DMS114 treated with DMSO at 0.1 percent for 48 hours (cell line): ENCODE data around the gene WSB2.
"Not testable (repeated sequence)": the region's sequence is repeated elsewhere in the genome, so short reads cannot be mapped to it uniquely, and the experiment has no call there.

Source experiments
- DNase-seq: peaks from one replicate; lab custom pipeline; 2025; ENCODE audit not compliant: unreplicated experiment; lab: John Stamatoyannopoulos, UW

The WSB2 gene

GRCh38 chr12:118061011-118061872 lies at the start of gene WSB2:
Gene WSB2 (minus strand): TSS chr12:118061179. CDS start chr12:118061048, 131 bp downstream.
- no peak for DNase-seq

GRCh38 chr12:118109088-118109487 lies 48.1 kb upstream of the WSB2 start:
- DNase-seq = no peak

DNA sequence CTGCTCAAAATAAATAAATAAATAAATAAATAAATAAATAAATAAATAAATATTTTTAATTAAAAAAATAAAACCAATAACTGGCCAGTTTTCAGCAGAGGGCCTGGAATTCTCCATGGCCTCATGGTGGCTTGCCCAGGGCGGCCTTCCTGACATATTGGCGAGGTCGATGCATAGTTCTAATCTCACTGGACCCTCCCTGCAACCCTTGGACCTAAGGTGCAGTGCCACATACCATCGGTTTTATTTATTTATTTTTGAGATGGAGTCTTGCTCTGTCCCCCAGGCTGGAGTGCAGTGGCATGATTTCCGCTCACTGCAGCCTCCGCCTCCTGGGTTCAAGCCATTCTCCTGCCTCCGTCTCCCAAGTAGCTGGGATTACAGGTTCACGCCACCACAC lies 46.7 kb upstream of the WSB2 start:
- no peak for DNase-seq

- no peak for DNase-seq
Observed at GRCh38 chr12:118107011-118107410, 46.0 kb upstream of the WSB2 start.

DNA sequence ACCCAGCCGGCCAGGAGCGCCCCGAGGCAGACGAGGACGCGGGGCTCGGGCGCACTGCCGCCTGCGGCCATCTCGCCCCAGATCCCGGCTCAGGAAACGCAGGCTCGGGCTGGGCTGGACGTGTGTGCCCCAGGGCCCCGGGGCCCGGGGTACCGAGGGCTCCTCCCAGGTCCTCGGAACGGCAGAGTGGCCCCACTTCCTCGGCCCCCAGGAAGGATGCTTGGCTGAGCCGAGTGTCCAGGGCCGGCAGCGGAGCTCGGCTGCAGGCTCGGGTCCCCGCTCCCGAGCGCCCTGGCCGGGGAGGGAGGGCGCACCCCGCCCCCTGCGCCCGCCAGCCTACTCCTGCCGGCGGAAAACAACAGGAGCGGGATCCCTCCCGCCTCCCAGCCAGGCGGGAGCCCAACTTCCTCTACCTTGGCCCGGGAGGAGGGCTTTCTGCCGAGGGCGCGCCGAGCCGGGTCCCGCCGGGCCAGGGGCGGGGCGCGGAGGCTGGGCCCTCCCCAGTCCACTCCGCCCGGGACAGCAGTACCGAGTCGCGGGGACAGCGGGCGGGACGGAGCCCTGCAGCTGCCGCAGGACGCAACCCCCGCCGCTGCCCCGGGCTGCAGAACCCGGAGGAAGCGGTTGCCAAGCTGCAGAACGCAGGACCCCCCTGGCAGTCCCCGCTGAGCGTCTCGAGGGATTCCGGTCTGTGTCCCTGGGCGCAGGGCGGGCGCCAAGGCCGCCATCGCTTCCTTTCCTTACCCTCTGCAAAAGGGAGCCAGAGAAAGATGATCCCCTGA lies 42.8 kb upstream of the WSB2 start, which contains the start of gene VSIG10:
Gene VSIG10, minus strand, starts transcription at position 411 of the 782 bp plus-strand sequence. Its CDS starts 340 bp downstream, at position 71.
- peak; percentile 48 for DNase-seq

DNA sequence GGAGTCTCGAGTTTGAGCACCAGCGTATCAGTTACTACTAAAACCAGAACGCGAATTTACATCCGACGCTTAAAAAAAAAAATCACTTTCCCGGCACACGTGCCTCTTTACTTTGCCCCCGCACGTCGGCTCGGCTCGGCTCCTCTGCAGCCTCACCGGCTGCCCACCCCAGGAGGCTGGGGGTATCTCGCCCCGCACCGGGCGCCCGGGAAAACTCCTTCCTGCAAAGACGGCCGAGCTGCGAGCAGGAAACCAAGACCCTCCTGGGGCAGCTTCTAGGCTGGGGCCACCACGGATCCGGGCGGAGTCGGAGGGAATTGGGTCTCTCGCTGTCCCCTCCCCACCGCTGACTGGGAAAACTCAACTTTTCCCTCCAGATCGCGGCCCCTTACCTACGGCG lies 42.2 kb upstream of the WSB2 start:
- no peak for DNase-seq

DNA sequence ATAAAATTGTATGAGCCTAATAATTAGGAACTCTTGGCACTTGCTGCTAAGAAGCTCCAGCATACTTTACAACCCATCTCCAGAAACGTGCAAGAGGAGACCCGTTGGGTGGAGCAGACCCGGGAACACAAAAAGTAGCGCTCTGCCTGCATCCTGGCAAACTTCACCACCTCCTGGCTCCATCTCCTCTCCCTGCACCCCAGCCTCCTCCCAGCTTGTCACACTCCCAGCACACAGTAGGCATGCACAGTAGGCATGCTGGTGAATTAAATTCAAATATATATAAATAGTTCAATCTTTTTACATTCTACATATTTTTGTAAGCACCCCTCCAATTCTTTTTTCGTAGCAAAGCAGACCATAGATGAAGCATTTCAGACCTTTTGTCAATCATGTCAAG lies 41.6 kb upstream of the WSB2 start:
- DNase-seq = no peak

GRCh38 chr12:118102070-118102469 lies 41.1 kb upstream of the WSB2 start:
- DNase-seq = no peak

- DNase-seq = no peak
Observed at GRCh38 chr12:118101051-118101450, 40.1 kb upstream of the WSB2 start.

DNA sequence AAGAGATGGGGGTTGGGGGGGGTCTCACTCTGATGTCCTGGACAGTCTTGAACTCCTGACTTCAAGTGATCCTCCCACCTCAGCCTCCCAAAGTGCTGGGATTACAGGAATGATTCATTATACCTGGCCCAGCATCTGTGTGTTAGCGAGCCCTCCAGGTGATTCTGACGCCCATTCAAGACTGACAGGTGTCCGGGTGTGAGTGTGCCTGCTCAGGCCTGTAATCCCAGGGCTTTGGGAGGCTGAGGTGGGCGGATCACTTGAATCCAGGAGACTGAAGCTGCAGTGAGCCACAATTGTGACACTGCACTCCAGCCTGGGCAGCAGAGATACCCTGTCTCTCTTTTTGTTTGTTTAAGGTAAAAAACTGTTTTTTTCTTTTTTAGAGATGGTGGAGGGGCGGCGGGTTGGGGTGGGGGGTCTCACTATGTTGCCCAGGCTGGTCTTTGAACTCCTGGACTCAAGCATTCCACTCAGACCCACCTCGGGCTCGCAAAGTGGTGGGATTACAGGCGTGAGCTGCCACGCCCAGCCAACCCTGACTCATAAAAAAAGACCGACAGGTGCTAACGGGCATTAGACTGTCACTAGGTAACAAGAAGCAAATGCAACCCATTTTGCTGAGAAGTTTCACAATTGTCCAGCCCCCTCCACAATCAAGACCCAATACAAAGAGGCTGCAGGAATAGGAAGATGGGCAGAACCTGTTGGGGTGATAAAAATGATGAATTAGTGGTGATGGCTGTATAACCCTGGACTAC lies 38.1 kb upstream of the WSB2 start:
- no peak for DNase-seq

GRCh38 chr12:118098401-118098800 lies 37.4 kb upstream of the WSB2 start:
- no peak for DNase-seq

DNA sequence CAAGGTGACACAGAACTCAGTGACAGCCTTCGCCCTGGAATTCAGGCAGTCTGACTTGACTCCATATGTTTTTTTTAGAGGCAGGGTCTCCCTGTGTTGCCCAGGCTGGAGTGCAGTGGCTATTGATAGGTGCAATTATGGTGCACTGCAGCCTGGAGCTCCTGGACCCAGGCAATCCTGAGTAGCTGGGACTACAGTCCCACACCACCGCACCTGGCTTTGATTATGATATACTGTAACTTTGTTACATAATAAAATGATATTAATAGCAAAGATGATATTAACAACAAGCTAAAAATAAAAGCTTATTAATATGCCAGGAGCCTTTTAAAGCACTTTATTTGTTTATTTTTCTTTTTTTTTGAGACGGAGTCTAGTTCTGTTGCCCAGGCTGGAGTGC lies 33.1 kb upstream of the WSB2 start:
- DNase-seq = no peak

GRCh38 chr12:118089782-118090181 lies 28.8 kb upstream of the WSB2 start:
- DNase-seq = no peak

DNA sequence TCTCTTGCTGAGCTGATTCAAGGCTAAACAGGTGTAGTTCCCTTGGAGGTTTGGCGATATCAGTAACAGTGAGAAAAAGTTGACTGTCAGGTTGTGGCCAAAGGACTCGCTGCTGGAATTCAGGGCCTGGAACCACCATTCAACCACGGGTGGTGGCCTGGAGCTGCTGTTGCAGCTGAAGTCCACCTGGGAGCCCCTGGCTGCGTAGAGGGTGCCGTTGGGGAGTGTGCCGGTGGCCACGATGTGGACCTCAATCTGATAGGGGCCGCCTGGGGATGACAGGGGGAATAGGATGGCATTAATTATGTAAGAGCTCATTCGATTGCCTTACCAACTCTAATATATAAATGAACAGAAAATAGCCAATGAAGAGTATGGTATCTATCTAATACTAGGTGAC lies 21.2 kb upstream of the WSB2 start:
- DNase-seq = no peak

- not testable (repeated sequence) for DNase-seq
Observed at GRCh38 chr12:118081521-118081920, 20.5 kb upstream of the WSB2 start.

- DNase-seq = no peak
Observed at GRCh38 chr12:118073768-118074167, 12.8 kb upstream of the WSB2 start.

DNA sequence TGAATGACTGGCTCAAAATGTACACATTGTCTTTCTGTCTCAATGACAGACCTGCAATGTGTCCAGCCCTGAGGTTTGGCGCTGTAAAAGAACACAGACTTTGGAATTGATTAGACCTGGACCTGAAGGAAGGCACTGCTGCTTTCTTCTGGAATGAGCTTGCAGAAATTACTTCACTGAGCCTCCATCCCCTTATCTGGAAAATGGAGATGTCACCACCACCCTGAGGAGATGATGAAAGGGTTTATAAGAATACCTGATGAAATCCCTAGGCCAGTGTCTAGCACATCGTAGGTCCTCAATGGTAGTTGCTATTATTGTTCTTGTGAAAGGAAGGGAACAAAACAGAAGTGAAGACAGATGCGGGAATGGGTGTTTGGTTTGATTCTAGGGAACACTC lies 9.7 kb upstream of the WSB2 start:
- DNase-seq = no peak

GRCh38 chr12:118068445-118068844 lies 7.5 kb upstream of the WSB2 start:
- DNase-seq = no peak

DNA sequence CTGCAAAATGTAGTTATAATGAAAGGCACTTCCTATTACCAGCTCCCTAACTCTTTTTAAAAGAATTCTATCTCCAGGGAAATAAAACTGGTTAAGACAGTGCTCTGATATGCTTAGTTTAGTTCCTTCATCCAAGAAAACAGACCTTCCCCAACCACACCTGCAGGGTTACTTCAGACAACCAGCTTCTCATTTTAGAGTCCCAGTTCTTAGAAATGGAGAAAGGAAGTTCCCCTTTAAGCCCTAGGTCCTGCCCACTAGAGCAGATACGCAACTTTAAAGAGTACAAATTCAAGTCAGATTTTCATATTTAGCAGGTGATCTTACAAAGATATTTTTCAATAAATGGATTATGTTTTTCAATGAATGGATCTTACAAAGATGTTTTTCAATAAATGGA lies 4.4 kb upstream of the WSB2 start:
- DNase-seq = no peak

DNA sequence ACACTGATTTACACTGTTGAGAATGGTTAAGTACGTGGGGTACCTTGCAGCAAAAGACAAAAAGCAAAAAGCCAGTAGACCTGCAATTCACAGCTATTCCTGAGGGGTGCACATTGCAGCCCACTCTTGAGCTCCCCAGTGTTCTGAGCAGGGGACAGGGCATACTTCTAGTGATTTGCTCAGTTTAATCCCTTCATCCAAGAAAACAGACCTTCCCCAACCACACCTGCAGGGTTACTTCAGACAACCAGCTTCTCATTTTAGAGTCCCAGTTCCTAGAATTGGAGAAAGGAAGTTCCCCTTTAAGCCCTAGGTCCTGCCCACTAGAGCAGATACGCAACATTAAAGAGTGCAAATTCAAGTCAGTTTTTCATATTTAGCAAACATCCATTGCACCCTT lies 3.6 kb upstream of the WSB2 start:
- DNase-seq = peak; percentile 23
